AG10803 (cell line): Measurements from ENCODE around the gene ABCB6.
A peak's percentile ranks its signal among the peaks of the same experiment; 100 is the strongest.

Experiments
- DNase-seq: peaks from one replicate; pipeline ENCODE4 v3.0.0; 2010; ENCODE audit warnings: low read depth
- H3K4me3 ChIP-seq: 2 replicates; pipeline ENCODE4 v1.5.1; 2011; ENCODE audit warnings: mild to moderate bottlenecking, low read length, control low read depth
- CTCF ChIP-seq: conservative IDR thresholded peaks from 2 replicates; pipeline ENCODE4 v1.5.1; 2011; ENCODE audit warnings: mild to moderate bottlenecking, low read length, control low read depth, inconsistent platforms

ABCB6 gene

GRCh38 chr2:219175928-219176817, 42.6 kb downstream of the ABCB6 start:
- DNase-seq = peak; percentile 41
- peak overlapping the region; percentile 93 for H3K4me3 ChIP-seq
- peak; percentile 17; the same call in 1 of the 2 replicates for TF ChIP-seq CTCF

GRCh38 chr2:219175486-219175885, 43.3 kb downstream of the ABCB6 start:
- peak overlapping the region; percentile 93 for H3K4me3 ChIP-seq
- DNase-seq = no peak
- TF ChIP-seq CTCF = no peak

GRCh38 chr2:219174801-219175200, 44.0 kb downstream of the ABCB6 start:
- TF ChIP-seq CTCF = no peak
- no peak for DNase-seq
- H3K4me3 ChIP-seq = no peak overlapping the region

- H3K4me3 ChIP-seq = no peak overlapping the region
- DNase-seq = no peak
- TF ChIP-seq CTCF = no peak
Observed at GRCh38 chr2:219174146-219174545, 44.6 kb downstream of the ABCB6 start.

GRCh38 chr2:219173176-219173575, 45.6 kb downstream of the ABCB6 start:
- no peak for DNase-seq
- TF ChIP-seq CTCF = no peak
- no peak overlapping the region for H3K4me3 ChIP-seq

GRCh38 chr2:219172231-219173154, 46.3 kb downstream of the ABCB6 start:
- TF ChIP-seq CTCF = no peak
- H3K4me3 ChIP-seq = no peak overlapping the region
- DNase-seq = no peak
